ENCODE measurements around the gene ARHGAP28. TPM values are rescaled to one million over a fixed set of nuclear protein-coding genes. Genes with fewer than 3 reads are reported as not detected.
A peak's percentile ranks its signal among the peaks of the same experiment; 100 is the strongest.

ARHGAP28 gene
- 10 to 100 TPM; 45.5 to 76.8 TPM for total RNA-seq
- 161 TPM for polyA plus RNA-seq (ENCODE audit: insufficient read depth, low read depth, low replicate concordance)
- long read RNA-seq, donor 1, partial matches to known transcripts = 0 of 7 reads
- long read RNA-seq, donor 1, other reads (novel, unspliced or antisense) = 0 of 7 reads
- long read RNA-seq, donor 2, partial matches to known transcripts = 0 of 5 reads
- long read RNA-seq, donor 2, other reads (novel, unspliced or antisense) = 0 of 5 reads

DNA sequence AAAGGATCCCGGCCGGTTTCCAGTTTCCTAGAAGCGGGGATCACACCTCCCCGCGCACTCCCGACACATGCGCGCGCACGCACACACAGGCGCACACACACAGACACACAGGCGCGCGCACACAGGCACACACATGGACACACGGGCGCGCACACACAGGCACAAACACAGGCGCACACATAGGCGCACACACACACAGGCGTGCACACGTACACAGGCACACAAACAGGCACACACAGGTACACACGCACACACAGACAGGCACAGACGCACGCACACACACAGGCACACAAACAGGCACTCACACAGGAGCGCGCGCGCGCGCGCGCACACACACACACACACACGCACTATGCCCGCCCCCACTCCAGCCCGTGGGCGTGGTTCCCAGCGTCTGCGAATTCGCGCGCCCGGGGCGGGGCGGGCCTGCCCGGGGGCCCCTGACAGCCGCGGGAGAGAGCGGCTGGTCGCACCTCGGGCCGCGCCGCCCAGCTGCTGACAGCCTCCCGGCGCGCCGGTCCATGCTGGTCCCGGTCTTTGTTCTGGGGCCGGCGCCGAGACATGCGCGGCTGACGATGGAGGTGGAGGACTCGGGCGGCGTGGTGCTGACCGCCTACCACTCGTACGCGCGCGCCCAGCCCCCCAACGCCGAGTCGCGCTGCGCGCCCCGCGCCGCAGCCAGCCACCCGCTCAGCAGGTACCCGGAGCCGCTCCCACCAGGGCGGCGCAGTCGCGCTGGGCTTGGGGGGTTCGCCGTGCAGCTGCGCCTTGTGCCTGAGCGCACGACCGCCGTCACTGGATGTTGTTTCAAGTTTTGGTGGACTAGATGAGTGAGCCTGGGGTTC is at the start of gene ARHGAP28:
Gene ARHGAP28 (plus strand): TSS at position 470 of the 845 bp plus-strand sequence. CDS start 106 bp downstream, at position 576.
- Histone ChIP-seq H3K36me3 (ENCODE audit: low read depth, missing control alignments) (no peaks in the 10 kb centered on the region), H3K9me3 (no peaks in the 10 kb centered on the region), H3K27me3 (no peaks in the 10 kb centered on the region), H3K4me1 (peaks cover 16% of the 10 kb centered on the region), H3K4me3 (peak within 1 kb of the TSS; percentile 74), H3K27ac (peak within 1 kb of the TSS; percentile 79 to 87)
- intact Hi-C loops (cut with DNase I; ENCODE audit: low total_unique reads) = loop anchor here (10.0 kb wide), 1 partner anchor 155 kb away; no protein-coding TSS in a partner anchor
- peak; percentile 86 for DNase-seq
- 0% methylated on average over 11 to 18 of the region's 96 CpGs for WGBS, 2 donors
- TF ChIP-seq POLR2A (IDR thresholded peaks at IDR 0.05) (no peak), CTCF (IDR thresholded peaks at IDR 0.05) (peak; percentile 29 to 31 (median 31))

DNA sequence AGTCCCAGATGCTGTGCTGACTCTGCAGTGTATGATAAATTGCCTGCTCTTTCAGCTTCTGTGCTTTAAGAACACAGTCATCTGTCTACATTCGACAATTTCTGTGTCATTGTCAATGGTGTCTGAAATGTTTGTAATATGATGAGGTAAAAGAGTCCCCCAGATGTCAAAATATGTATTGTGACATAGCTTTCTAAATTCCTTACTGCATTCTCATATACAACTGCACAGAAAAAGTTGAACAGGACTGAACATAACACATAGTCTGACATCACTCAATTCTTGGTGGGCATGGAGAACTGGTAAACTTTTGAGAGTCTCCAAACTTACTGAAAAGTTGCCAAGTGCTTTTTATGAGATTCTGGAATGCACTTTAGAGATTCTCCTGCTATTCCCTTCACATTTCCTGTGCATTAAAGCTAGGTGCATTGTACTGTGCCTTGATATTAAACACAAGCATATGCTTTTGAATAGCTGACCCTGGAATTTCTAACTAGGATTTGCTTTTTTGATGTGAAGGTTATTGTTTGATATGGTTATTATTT is 48.1 kb upstream of the ARHGAP28 start:
- H3K9me3 ChIP-seq = no peaks in the 10 kb centered on the region
- intact Hi-C loops (cut with DNase I; ENCODE audit: low total_unique reads) = no loop called here
- H3K4me3 ChIP-seq = no peak overlapping the region
- no peaks in the 10 kb centered on the region for H3K27me3 ChIP-seq
- H3K27ac ChIP-seq = no peak overlapping the region
- no peak for DNase-seq
- 78 to 86% methylated on average over 1 of the region's 1 CpG for WGBS, 2 donors
- no peaks in the 10 kb centered on the region for H3K4me1 ChIP-seq
- TF ChIP-seq CTCF (IDR thresholded peaks at IDR 0.05) (no peak), POLR2A (IDR thresholded peaks at IDR 0.05) (no peak)
- H3K36me3 ChIP-seq (ENCODE audit: low read depth, missing control alignments) = no peaks in the 10 kb centered on the region

- no peaks in the 10 kb centered on the region for H3K9me3 ChIP-seq
- peak overlapping the region; percentile 46 to 51 for H3K4me3 ChIP-seq
- H3K27me3 ChIP-seq = no peaks in the 10 kb centered on the region
- intact Hi-C loops (cut with DNase I; ENCODE audit: low total_unique reads) = no loop called here
- no peak for DNase-seq
- H3K27ac ChIP-seq = no peak overlapping the region
- no peaks in the 10 kb centered on the region for H3K36me3 ChIP-seq (ENCODE audit: low read depth, missing control alignments)
- TF ChIP-seq POLR2A (IDR thresholded peaks at IDR 0.05) (no peak), CTCF (IDR thresholded peaks at IDR 0.05) (no peak)
- WGBS, 2 donors = 42 to 70% methylated on average over 14 of the region's 14 CpGs
- no peaks in the 10 kb centered on the region for H3K4me1 ChIP-seq
These were observed 46.9 kb upstream of the ARHGAP28 start for GRCh38 chr18:6682437-6683111.

DNA sequence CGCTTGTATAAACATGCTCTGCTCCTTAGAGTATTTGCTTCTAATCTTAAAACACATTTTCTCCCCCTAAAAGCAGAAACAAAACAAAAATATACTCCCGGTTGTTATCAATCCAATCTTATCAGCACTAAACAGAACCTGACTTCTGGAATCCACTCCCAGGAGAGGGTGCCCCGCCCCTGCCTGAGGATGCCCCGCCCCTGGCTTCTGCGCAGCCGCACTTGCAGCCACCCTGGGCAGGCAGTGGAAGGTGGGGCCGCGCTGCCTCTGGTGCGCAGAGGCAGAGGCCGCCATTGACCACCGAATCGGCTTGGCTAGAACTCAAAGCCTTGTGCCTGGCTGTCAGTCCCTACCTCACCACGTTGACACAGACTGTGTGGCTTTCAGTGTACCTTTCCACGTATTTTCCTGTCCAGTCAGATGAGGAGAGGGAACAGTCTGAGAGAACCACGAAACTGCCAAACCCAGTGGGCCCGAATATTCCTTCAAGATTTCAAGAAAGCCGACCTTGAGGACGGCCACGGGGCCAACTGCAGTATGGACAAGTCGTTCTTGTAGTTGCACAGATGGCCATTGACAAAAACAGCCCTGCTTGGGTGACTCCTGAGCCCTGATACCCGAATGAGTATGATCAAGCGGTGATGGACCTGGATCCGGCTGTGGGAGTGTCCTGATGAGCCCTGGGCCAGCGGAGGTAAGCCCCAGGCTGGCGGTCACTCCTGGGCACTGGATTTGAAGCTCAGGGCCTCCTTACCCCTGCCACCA is 46.2 kb upstream of the ARHGAP28 start:
- TF ChIP-seq POLR2A (IDR thresholded peaks at IDR 0.05) = no peak
- TF ChIP-seq CTCF (IDR thresholded peaks at IDR 0.05) = no peak
- WGBS, 2 donors = 67 to 76% methylated on average over 23 to 25 of the region's 25 CpGs
- Histone ChIP-seq H3K36me3 (ENCODE audit: low read depth, missing control alignments) (no peaks in the 10 kb centered on the region), H3K27ac (peak overlapping the region in 1 of 2 donors; percentile 47), H3K27me3 (no peaks in the 10 kb centered on the region), H3K4me3 (peak overlapping the region; percentile 46 to 51), H3K4me1 (no peaks in the 10 kb centered on the region), H3K9me3 (no peaks in the 10 kb centered on the region)
- intact Hi-C loops (cut with DNase I; ENCODE audit: low total_unique reads) = no loop called here
- DNase-seq = peak; percentile 77
